Sigmoid colon (tissue), 7 donors: Measurements from ENCODE around the gene NUP62CL. TPM values are rescaled to one million over a fixed set of nuclear protein-coding genes. Genes with fewer than 3 reads are reported as not detected.
"Not testable (repeated sequence)": the region's sequence is repeated elsewhere in the genome, so short reads cannot be mapped to it uniquely, and the experiment has no call there.

Experiments used
- DNase-seq: peaks from one replicate; pipeline ENCODE4 v3.0.0-alpha.2; 2019
- H3K27ac ChIP-seq, 4 donors: fragments of 200-600 bp; sonication (generic); one replicate each; pipeline ENCODE4 v1.5.1; 2016 to 2019; ENCODE audit warnings: mild to moderate bottlenecking in 1 of 4
- H3K27me3 ChIP-seq, 3 donors: fragments of 200-600 bp; sonication (generic); one replicate each; pipeline ENCODE4 v1.5.1; 2019; ENCODE audit warnings: mild to moderate bottlenecking in 1 of 3
- H3K36me3 ChIP-seq, 4 donors: fragments of 200-600 bp; sonication (generic); one replicate each; pipeline ENCODE4 v1.5.1; 2016 to 2019
- H3K4me1 ChIP-seq, 4 donors: fragments of 200-600 bp; sonication (generic); one replicate each; pipeline ENCODE4 v1.5.1; 2017 to 2019
- H3K4me3 ChIP-seq, 4 donors: fragments of 200-600 bp; sonication (generic); one replicate each; pipeline ENCODE4 v1.5.1; 2017 to 2019; ENCODE audit warnings: mild to moderate bottlenecking in 2 of 4, moderate library complexity in 1 of 4
- H3K9me3 ChIP-seq, 4 donors: fragments of 200-600 bp in 3 of 4; sonication (generic) in 3 of 4; one replicate each; pipeline versions ENCODE4 v1.5.1 to v1.6.1; 2013 to 2019
- EP300 ChIP-seq, 4 donors: sonication (generic); formaldehyde crosslinking; IDR thresholded peaks; one replicate each; pipeline ENCODE4 v1.6.1; 2017; ENCODE audit warnings: antibody characterized with exemption in 4 of 4
- POLR2A ChIP-seq, 2 donors: fragments of 450-650 bp; IDR thresholded peaks; one replicate each; pipeline ENCODE4 v1.6.1; 2016; ENCODE audit warnings: antibody characterized with exemption in 2 of 2, mild to moderate bottlenecking in 2 of 2, moderate library complexity in 2 of 2
- POLR2AphosphoS5 ChIP-seq, 4 donors: sonication (generic); formaldehyde crosslinking; IDR thresholded peaks; one replicate each; pipeline ENCODE4 v1.6.1; 2017; ENCODE audit warnings: antibody characterized with exemption in 4 of 4
- WGBS, 2 donors: extraction: QIAGEN DNeasy Blood & Tissue Kit; methylation state at CpG; one replicate each; pipeline ENCODE4 v1.1.7; 2013; 5-methylcytosine and 5-hydroxymethylcytosine counted together
- intact Hi-C: fragments of 100-400 bp; cut with DNase I; formaldehyde crosslinking; loops from one replicate; pipeline ENCODE4 v1.15.1; 2023
- polyA plus RNA-seq, 3 donors: library from polyadenylated mRNA; stranded (reverse); fragments of 200-250 nt; gene quantifications; one replicate each; pipeline ENCODE4 v1.2.3, GENCODE V29; 2013
- total RNA-seq, 4 donors: library from RNA; depleted of rRNA; stranded (reverse); fragments of >200 nt; gene quantifications; one replicate each; pipeline ENCODE4 v1.1.0, GENCODE V29; 2016
- TF ChIP-seq, protein P1 (sequence below), 4 experiments: fragments of 450-650 bp in 3 of 4; fragments of 200-600 bp in 1 of 4; IDR thresholded peaks; one replicate each; pipeline ENCODE4 v1.5.1; 2016 to 2019; ENCODE audit warnings: antibody characterized with exemption in 4 of 4, mild to moderate bottlenecking in 3 of 4, moderate library complexity in 2 of 4
- donor health status: healthy with polysubstance abuse.
- donor health status: Bipolar disorder and iron deficiency.
- donor health status: healthy.

The NUP62CL gene
- total and polyA plus RNA-seq, 7 donors, result 0.71 to 3.6 (median 2.8) TPM; not detected in 3

DNA sequence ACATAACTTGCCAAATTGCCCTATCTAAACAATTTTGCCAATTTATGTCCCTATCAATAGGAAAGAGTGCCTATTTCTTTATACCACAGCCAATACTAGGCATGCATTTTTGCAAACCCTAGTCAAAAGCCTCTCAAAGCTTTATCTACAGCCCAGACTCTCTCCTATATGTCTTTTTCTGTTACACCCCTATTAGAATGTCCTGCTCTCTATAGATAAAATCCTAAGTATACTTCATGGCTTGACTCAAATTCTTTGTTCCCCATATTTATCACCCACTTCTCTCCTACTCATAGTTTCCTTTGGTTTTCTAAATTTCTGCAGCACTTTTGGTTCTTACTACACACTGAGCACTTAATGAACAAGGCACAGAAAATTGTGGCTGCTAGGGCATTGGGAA, 38.0 kb downstream of the NUP62CL start:
- TF ChIP-seq POLR2A (IDR thresholded peaks at IDR 0.05) (no peak), EP300 (IDR thresholded peaks at IDR 0.05) (no peak), POLR2AphosphoS5 (IDR thresholded peaks at IDR 0.05) (no peak)
- TF ChIP-seq, protein P1, sequence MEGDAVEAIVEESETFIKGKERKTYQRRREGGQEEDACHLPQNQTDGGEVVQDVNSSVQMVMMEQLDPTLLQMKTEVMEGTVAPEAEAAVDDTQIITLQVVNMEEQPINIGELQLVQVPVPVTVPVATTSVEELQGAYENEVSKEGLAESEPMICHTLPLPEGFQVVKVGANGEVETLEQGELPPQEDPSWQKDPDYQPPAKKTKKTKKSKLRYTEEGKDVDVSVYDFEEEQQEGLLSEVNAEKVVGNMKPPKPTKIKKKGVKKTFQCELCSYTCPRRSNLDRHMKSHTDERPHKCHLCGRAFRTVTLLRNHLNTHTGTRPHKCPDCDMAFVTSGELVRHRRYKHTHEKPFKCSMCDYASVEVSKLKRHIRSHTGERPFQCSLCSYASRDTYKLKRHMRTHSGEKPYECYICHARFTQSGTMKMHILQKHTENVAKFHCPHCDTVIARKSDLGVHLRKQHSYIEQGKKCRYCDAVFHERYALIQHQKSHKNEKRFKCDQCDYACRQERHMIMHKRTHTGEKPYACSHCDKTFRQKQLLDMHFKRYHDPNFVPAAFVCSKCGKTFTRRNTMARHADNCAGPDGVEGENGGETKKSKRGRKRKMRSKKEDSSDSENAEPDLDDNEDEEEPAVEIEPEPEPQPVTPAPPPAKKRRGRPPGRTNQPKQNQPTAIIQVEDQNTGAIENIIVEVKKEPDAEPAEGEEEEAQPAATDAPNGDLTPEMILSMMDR (IDR thresholded peaks at IDR 0.05), result no peak
- Histone ChIP-seq H3K9me3 (no peaks in the 10 kb centered on the region), H3K4me1 (no peaks in the 10 kb centered on the region), H3K36me3 (no peaks in the 10 kb centered on the region), H3K27me3 (no peaks in the 10 kb centered on the region), H3K4me3 (no peak overlapping the region), H3K27ac (no peak overlapping the region)
- intact Hi-C loops, result no loop called here
- no peak for DNase-seq

DNA sequence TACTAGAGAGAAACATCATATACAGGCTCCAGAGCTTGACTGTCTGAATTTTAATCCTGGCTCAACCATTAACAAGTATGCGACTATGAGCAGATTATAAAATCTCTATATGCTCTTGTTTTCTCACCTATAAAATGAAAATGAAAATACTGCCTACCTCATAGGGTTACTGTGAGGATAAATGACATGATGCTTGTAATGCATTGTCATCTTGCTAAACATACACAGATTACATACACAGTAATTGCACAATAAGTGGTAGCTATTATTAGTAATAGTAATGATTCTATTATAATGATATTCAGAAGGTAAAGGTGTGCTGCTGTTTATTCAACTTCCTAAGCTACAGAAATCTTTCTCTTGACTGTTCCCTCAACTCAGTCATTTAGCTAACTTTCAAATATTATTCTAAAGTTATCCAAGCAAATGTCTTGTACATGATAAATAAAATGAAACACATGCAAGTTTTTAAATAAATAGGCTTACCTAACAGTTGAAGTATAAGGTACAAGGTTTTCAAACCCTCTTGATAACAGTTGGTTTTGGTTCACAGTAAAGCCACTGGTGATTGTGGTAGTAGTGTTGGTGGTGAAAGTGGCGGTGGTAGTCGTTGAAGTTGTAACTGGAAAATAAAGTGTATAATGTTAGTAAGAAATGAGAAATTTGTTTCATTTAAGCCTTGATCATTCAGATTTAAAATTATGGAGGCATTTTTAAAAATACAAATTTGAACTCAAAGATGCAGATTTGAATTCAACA, 38.9 kb downstream of the NUP62CL start:
- Histone ChIP-seq H3K4me1 (no peaks in the 10 kb centered on the region), H3K9me3 (no peaks in the 10 kb centered on the region), H3K27ac (no peak overlapping the region), H3K36me3 (no peaks in the 10 kb centered on the region), H3K4me3 (no peak overlapping the region), H3K27me3 (no peaks in the 10 kb centered on the region)
- DNase-seq, result no peak
- TF ChIP-seq POLR2AphosphoS5 (IDR thresholded peaks at IDR 0.05), result no peak
- no peak for TF ChIP-seq POLR2A (IDR thresholded peaks at IDR 0.05)
- TF ChIP-seq, protein P1 (IDR thresholded peaks at IDR 0.05), result no peak
- no peak for TF ChIP-seq EP300 (IDR thresholded peaks at IDR 0.05)
- WGBS, 2 donors, result 93 to 95% methylated on average over 3 of the region's 3 CpGs
- intact Hi-C loops, result no loop called here

DNA sequence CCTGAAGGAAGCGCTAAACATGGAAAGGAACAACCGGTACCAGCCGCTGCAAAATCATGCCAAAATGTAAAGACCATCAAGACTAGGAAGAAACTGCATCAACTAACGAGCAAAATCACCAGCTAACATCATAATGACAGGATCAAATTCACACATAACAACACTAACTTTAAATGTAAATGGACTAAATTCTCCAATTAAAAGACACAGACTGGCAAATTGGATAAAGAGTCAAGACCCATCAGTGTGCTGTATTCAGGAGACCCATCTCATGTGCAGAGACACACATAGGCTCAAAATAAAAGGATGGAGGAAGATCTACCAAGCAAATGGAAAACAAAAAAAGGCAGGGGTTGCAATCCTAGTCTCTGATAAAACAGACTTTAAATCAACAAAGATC, 48.6 kb downstream of the NUP62CL start:
- H3K27me3 ChIP-seq, H3K4me1 ChIP-seq, H3K27ac ChIP-seq, DNase-seq, H3K36me3 ChIP-seq, H3K4me3 ChIP-seq, intact Hi-C loops, H3K9me3 ChIP-seq: not testable (repeated sequence)
- WGBS, 2 donors, result 88 to 91% methylated on average over 4 of the region's 4 CpGs

DNA sequence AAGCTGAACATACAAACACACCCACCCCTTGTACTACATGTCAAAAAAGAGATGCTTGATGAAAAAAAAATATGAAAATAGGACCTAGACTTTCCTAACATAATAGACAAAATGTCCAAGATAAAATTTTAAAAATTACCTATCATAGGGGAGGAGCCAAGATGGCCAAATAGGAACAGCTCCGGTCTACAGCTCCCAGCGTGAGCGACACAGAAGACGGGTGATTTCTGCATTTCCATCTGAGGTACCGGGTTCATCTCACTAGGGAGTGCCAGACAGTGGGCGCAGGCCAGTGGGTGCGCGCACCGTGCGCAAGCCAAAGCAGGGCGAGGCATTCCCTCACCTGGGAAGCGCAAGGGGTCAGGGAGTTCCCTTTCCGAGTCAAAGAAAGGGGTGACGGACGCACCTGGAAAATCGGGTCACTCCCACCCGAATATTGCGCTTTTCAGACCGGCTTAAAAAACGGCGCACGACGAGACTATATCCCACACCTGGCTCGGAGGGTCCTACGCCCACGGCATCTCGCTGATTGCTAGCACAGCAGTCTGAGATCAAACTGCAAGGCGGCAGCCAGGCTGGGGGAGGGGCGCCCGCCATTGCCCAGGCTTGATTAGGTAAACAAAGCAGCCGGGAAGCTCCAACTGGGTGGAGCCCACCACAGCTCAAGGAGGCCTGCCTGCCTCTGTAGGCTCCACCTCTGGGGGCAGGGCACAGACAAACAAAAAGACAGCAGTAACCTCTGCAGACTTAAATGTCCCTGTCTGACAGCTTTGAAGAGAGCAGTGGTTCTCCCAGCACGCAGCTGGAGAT, 50.4 kb downstream of the NUP62CL start:
- intact Hi-C loops, H3K27me3 ChIP-seq, DNase-seq, H3K4me1 ChIP-seq, H3K36me3 ChIP-seq, H3K27ac ChIP-seq, H3K4me3 ChIP-seq, H3K9me3 ChIP-seq: not testable (repeated sequence)
- 20 to 36% methylated on average over 27 to 28 of the region's 32 CpGs for WGBS, 2 donors

DNA sequence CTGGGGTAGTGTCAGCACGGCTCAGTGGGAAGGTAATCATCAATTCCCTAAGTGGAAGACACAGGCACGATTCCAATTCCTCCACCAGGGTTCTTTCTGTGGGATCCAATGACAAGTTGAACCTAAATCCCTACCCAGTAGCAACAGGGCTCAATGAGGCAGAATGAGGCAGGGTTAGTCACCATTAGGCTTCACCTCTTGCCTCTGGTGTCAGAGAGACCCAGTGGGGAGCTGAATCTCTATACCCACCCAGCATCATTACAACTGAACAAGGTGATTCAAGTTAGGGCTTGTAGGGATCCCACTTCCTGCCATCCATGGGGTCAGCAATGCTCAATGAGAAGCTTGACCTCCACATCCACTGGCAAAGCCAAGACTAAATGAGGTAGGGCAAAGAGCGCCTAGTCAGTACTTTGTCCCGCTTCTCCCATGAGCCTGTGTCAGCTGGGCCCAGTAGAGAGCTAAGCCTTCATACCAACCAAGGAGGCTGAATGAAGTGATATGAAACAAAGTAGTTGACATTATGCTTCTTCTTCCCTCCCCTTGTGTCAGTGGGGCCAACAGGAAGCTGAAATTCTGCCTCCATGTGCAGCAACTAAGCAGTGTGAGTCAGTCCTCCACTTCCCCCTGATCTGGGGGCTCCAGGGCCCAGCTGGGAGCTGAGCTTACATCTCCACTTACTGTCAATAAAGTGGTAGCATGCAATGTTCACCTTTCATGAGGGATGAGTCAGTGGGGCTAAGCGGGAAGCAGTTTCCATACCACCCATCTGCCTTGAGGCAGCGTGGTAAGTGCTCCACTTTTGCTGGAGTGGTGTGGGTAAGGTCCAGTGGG, 51.2 kb downstream of the NUP62CL start:
- no peaks in the 10 kb centered on the region for H3K4me1 ChIP-seq
- H3K4me3 ChIP-seq, result no peak overlapping the region
- no peaks in the 10 kb centered on the region for H3K9me3 ChIP-seq
- 88 to 92% methylated on average over 6 of the region's 6 CpGs for WGBS, 2 donors
- no peaks in the 10 kb centered on the region for H3K27me3 ChIP-seq
- no peak overlapping the region for H3K27ac ChIP-seq
- no peaks in the 10 kb centered on the region for H3K36me3 ChIP-seq
- DNase-seq, result no peak
- intact Hi-C loops, result no loop called here
- TF ChIP-seq POLR2A (IDR thresholded peaks at IDR 0.05) (no peak), POLR2AphosphoS5 (IDR thresholded peaks at IDR 0.05) (no peak), EP300 (IDR thresholded peaks at IDR 0.05) (no peak)
- TF ChIP-seq, protein P1 (IDR thresholded peaks at IDR 0.05), result no peak
